OCI-LY1 (cell line): Measurements from ENCODE around the gene SEC14L1.

Experiments used
- H2AFZ ChIP-seq: fragments of 200-600 bp; sonication (generic), shearing (Covaris generic); 2 replicates; pipeline ENCODE4 v1.6.0; 2014; ENCODE audit warnings: antibody characterized with exemption, mild to moderate bottlenecking, low read length
- H3F3A ChIP-seq: fragments of 200-600 bp; sonication (generic), shearing (Covaris generic); 2 replicates; pipeline ENCODE4 v1.6.0; 2014; ENCODE audit warnings: mild to moderate bottlenecking, antibody characterized with exemption, low read length, moderate library complexity; ENCODE audit not compliant: insufficient read depth
- H3K27ac ChIP-seq: fragments of 200-600 bp; sonication (generic); 2 replicates; pipeline ENCODE4 v1.5.1; 2014; ENCODE audit warnings: low read length, mixed run types, mild to moderate bottlenecking, low read depth; ENCODE audit not compliant: poor library complexity, severe bottlenecking
- H3K27me3 ChIP-seq: fragments of 200-600 bp; sonication (generic); 2 replicates; pipeline ENCODE4 v1.6.0; 2014; ENCODE audit warnings: antibody characterized with exemption, mild to moderate bottlenecking, low read length, moderate library complexity; ENCODE audit not compliant: insufficient read depth
- H3K36me3 ChIP-seq: fragments of 200-600 bp; sonication (generic); 2 replicates; pipeline ENCODE4 v1.6.1; 2014; ENCODE audit warnings: mild to moderate bottlenecking, antibody characterized with exemption, low read length, moderate library complexity, mixed read lengths; ENCODE audit not compliant: insufficient read depth
- H3K4me1 ChIP-seq: fragments of 200-600 bp; sonication (generic); 2 replicates; pipeline ENCODE4 v1.5.1; 2014; ENCODE audit warnings: mild to moderate bottlenecking, low read length, moderate library complexity; ENCODE audit not compliant: insufficient read depth, severe bottlenecking
- H3K4me2 ChIP-seq: fragments of 200-600 bp; sonication (generic), shearing (Covaris generic); 2 replicates; pipeline ENCODE4 v1.6.1; 2014; ENCODE audit warnings: low read length
- H3K4me3 ChIP-seq: fragments of 200-600 bp; sonication (generic); 2 replicates; pipeline ENCODE4 v1.5.1; 2014; ENCODE audit warnings: low read length, low read depth, mild to moderate bottlenecking, mixed read lengths; ENCODE audit not compliant: poor library complexity, severe bottlenecking
- H3K79me2 ChIP-seq: fragments of 200-600 bp; shearing (Covaris generic); 2 replicates; pipeline ENCODE4 v1.6.1; 2016; ENCODE audit warnings: mixed run types, low read length, mixed read lengths; ENCODE audit not compliant: insufficient read depth
- H3K9ac ChIP-seq: fragments of 200-600 bp; sonication (generic), shearing (Covaris generic); 2 replicates; pipeline ENCODE4 v1.6.1; 2014; ENCODE audit warnings: mild to moderate bottlenecking, low read length, mixed read lengths
- H3K9me2 ChIP-seq: fragments of 200-600 bp; sonication (generic), shearing (Covaris generic); 2 replicates; pipeline ENCODE4 v1.6.1; 2014; ENCODE audit warnings: low read depth, mild to moderate bottlenecking, low read length, mixed read lengths
- H3K9me3 ChIP-seq: fragments of 200-600 bp; shearing (Covaris generic); 2 replicates; pipeline ENCODE4 v1.6.1; 2014; ENCODE audit warnings: low read length, mixed read lengths
- H4K20me1 ChIP-seq: fragments of 200-600 bp; sonication (generic), shearing (Covaris generic); 2 replicates; pipeline ENCODE4 v1.6.0; 2016; ENCODE audit warnings: mild to moderate bottlenecking, low read length; ENCODE audit not compliant: insufficient read depth
- EZH2 ChIP-seq: fragments of 200-600 bp; sonication (generic), shearing (Covaris generic); IDR thresholded peaks from 2 replicates; pipeline ENCODE4 v1.8.0; 2017; ENCODE audit warnings: borderline replicate concordance, mixed run types, mild to moderate bottlenecking, antibody characterized with exemption, low read length, moderate library complexity, mixed read lengths
- TF ChIP-seq, protein P1 (sequence below): fragments of 200-600 bp; sonication (generic), shearing (Covaris generic); IDR thresholded peaks from 2 replicates; pipeline ENCODE4 v1.5.1; 2017; ENCODE audit warnings: mild to moderate bottlenecking, antibody characterized with exemption, low read length, moderate library complexity, mixed read lengths

SEC14L1 gene

DNA sequence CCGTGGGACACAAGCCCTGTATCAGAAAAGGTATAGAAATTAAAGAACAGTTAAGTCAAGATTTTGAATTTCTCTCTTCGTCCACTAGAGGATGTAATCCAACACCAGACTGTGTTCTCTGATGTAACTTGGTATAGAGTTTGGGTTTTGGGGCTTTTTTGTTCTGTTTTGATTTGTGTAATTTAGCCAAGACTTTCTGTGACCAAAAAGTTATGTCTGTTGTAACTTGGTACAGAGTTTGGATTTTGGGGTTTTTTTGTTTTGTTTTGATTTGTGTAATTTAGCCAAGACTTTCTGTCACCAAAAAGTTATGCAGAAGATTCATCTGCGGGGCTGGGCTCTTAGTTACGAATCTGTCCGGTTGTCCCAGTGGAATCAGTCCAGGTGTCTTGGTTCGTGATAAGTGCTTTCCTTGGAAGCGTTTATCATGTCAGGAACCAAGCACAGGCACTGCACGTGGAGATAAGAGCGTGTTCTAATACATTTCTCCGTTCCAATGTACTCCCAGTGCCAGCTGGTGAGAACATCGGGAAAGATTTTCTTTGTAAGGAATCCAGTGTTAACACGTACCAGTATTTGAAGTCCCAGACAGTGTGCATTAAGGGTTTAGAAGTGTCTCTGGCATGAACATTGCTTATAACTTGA lies 44.1 kb upstream of the SEC14L1 start:
- H2AFZ ChIP-seq, result no peak overlapping the region
- H3K79me2 ChIP-seq, result no peaks in the 10 kb centered on the region
- H3K4me2 ChIP-seq, result no peak overlapping the region
- no peak overlapping the region for H3K9ac ChIP-seq
- H3K4me3 ChIP-seq, result no peak overlapping the region
- TF ChIP-seq, protein P1, sequence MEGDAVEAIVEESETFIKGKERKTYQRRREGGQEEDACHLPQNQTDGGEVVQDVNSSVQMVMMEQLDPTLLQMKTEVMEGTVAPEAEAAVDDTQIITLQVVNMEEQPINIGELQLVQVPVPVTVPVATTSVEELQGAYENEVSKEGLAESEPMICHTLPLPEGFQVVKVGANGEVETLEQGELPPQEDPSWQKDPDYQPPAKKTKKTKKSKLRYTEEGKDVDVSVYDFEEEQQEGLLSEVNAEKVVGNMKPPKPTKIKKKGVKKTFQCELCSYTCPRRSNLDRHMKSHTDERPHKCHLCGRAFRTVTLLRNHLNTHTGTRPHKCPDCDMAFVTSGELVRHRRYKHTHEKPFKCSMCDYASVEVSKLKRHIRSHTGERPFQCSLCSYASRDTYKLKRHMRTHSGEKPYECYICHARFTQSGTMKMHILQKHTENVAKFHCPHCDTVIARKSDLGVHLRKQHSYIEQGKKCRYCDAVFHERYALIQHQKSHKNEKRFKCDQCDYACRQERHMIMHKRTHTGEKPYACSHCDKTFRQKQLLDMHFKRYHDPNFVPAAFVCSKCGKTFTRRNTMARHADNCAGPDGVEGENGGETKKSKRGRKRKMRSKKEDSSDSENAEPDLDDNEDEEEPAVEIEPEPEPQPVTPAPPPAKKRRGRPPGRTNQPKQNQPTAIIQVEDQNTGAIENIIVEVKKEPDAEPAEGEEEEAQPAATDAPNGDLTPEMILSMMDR, result peak; percentile 74
- TF ChIP-seq EZH2, result no peak
- no peaks in the 10 kb centered on the region for H3K9me2 ChIP-seq
- H3K27me3 ChIP-seq, result no peaks in the 10 kb centered on the region
- no peak overlapping the region for H3K27ac ChIP-seq
- H3K4me1 ChIP-seq, result peaks cover 9% of the 10 kb centered on the region
- peaks cover 75% of the 10 kb centered on the region for H3K36me3 ChIP-seq
- no peaks in the 10 kb centered on the region for H3K9me3 ChIP-seq
- no peaks in the 10 kb centered on the region for H4K20me1 ChIP-seq
- H3F3A ChIP-seq, result 0 out of 2 replicates have a peak, but pooled peaks cover 3% of the 10 kb centered on the region

DNA sequence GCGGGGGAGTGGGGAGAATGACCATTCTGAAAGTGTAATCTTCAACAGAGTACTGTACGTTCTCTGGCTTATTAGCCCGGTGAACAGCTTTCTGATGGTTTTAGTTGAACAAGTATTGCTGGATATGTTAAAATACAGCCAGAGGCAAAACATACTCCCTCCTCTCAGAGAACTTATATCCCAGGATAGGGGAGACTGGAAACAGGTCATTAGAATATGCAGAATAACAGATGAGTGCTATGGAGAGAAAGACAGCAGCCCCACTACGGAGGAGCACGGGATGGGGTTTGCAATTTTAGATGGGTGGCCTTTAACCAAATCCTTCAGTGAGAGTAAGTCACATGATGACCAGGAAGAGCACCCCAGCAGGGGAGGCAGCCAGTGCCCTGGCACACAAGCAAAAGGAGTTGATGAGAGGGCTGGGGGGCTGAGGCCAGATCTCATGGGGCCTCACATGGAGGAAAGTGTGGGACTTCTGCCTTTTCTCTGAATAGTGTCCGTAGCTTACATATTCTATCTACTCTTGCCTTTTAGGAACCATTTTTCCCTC lies 43.1 kb upstream of the SEC14L1 start:
- Histone ChIP-seq H3K4me3 (no peak overlapping the region), H3K9me3 (no peaks in the 10 kb centered on the region), H3K27ac (no peak overlapping the region), H3K27me3 (no peaks in the 10 kb centered on the region), H3K9ac (no peak overlapping the region), H3K9me2 (no peaks in the 10 kb centered on the region), H3K4me2 (no peak overlapping the region), H3K36me3 (peaks cover 65% of the 10 kb centered on the region), H4K20me1 (no peaks in the 10 kb centered on the region), H2AFZ (no peak overlapping the region), H3K79me2 (no peaks in the 10 kb centered on the region), H3F3A (0 out of 2 replicates have a peak, but pooled peaks cover 3% of the 10 kb centered on the region), H3K4me1 (no peaks in the 10 kb centered on the region)
- no peak for TF ChIP-seq EZH2
- TF ChIP-seq, protein P1, result no peak

GRCh38 chr17:77098884-77099545 lies 41.8 kb upstream of the SEC14L1 start:
- Histone ChIP-seq H3K27me3 (no peaks in the 10 kb centered on the region), H2AFZ (no peak overlapping the region), H3K9ac (no peak overlapping the region), H3K9me2 (no peaks in the 10 kb centered on the region), H3K79me2 (no peaks in the 10 kb centered on the region), H4K20me1 (no peaks in the 10 kb centered on the region), H3K4me1 (no peaks in the 10 kb centered on the region), H3K36me3 (peaks cover 52% of the 10 kb centered on the region), H3K4me2 (no peak overlapping the region), H3K9me3 (no peaks in the 10 kb centered on the region), H3K4me3 (no peak overlapping the region), H3F3A (0 out of 2 replicates have a peak, but pooled peaks cover 3% of the 10 kb centered on the region), H3K27ac (no peak overlapping the region)
- TF ChIP-seq, protein P1, result no peak
- no peak for TF ChIP-seq EZH2
